ENCODE results near the gene GJD3.

Gene GJD3

GRCh38 chr17:40351359-40352236, 12.9 kb downstream of the GJD3 start:
- DNase-seq, result peak in 1 of 2 donors; percentile 52
- intact Hi-C loops (cut with DNase I; ENCODE audit: low total_unique reads), result loop anchor here (10.0 kb wide), 1 partner anchor 183 kb away; no protein-coding TSS in a partner anchor
- Histone ChIP-seq H3K4me3 (no peak overlapping the region), H3K36me3 (peaks cover 0 to 83% (median 77%) of the 10 kb centered on the region in 3 donors), H3K9me3 (no peaks in the 10 kb centered on the region), H3K4me1 (peaks cover 0 to 48% (median 40%) of the 10 kb centered on the region in 4 donors), H3K27me3 (no peaks in the 10 kb centered on the region), H3K27ac (no peak overlapping the region)
- no peak for TF ChIP-seq CTCF (IDR thresholded peaks at IDR 0.05)

GRCh38 chr17:40350689-40351358, 13.7 kb downstream of the GJD3 start:
- Histone ChIP-seq H3K27me3 (no peaks in the 10 kb centered on the region), H3K4me1 (peaks cover 0 to 56% (median 48%) of the 10 kb centered on the region in 4 donors), H3K4me3 (no peak overlapping the region), H3K9me3 (no peaks in the 10 kb centered on the region), H3K27ac (no peak overlapping the region), H3K36me3 (peaks cover 0 to 75% (median 70%) of the 10 kb centered on the region in 3 donors)
- intact Hi-C loops (cut with DNase I; ENCODE audit: low total_unique reads), result loop anchor here (10.0 kb wide), 1 partner anchor 184 kb away; no protein-coding TSS in a partner anchor
- TF ChIP-seq CTCF (IDR thresholded peaks at IDR 0.05), result no peak
- DNase-seq, result no peak

GRCh38 chr17:40349895-40350688, 14.4 kb downstream of the GJD3 start:
- TF ChIP-seq CTCF (IDR thresholded peaks at IDR 0.05), result no peak
- H3K9me3 ChIP-seq, result no peaks in the 10 kb centered on the region
- peaks cover 0 to 62% (median 53%) of the 10 kb centered on the region in 4 donors for H3K4me1 ChIP-seq
- H3K27me3 ChIP-seq, result no peaks in the 10 kb centered on the region
- peaks cover 0 to 68% (median 63%) of the 10 kb centered on the region in 3 donors for H3K36me3 ChIP-seq
- H3K4me3 ChIP-seq, result no peak overlapping the region
- no peak for DNase-seq
- intact Hi-C loops (cut with DNase I; ENCODE audit: low total_unique reads), result loop anchor here (2.0 to 10.0 kb wide), 2 partner anchors 41 to 185 kb away; partner anchors contain the start of gene RARA
- no peak overlapping the region for H3K27ac ChIP-seq

- intact Hi-C loops (cut with DNase I; ENCODE audit: low total_unique reads), result loop anchor here (2.0 kb wide), 1 partner anchor 41 kb away; the partner anchor contains the start of gene RARA
- Histone ChIP-seq H3K9me3 (no peaks in the 10 kb centered on the region), H3K27ac (peak overlapping the region in 1 of 2 donors; percentile 96), H3K4me1 (peaks cover 0 to 64% (median 57%) of the 10 kb centered on the region in 4 donors), H3K27me3 (no peaks in the 10 kb centered on the region), H3K36me3 (peaks cover 0 to 62% (median 58%) of the 10 kb centered on the region in 3 donors), H3K4me3 (no peak overlapping the region)
- no peak for DNase-seq
- no peak for TF ChIP-seq CTCF (IDR thresholded peaks at IDR 0.05)
These were observed 15.1 kb downstream of the GJD3 start for GRCh38 chr17:40349477-40349894.
